Measurements from ENCODE around the gene CNTNAP2. TPM values are rescaled to one million over a fixed set of nuclear protein-coding genes. Genes with fewer than 3 reads are reported as not detected.

Gene CNTNAP2
- total RNA-seq, 1 donor from 2014 or later: 2.2 TPM

- no peaks in the 10 kb centered on the region for H3K27me3 ChIP-seq
- H3K4me1 ChIP-seq: no peaks in the 10 kb centered on the region
- intact Hi-C loops (cut with DNase I): no loop called here
- no peak overlapping the region for H3K4me3 ChIP-seq
- no peak for TF ChIP-seq POLR2A (IDR thresholded peaks at IDR 0.05)
- TF ChIP-seq CTCF (IDR thresholded peaks at IDR 0.05): no peak
- no peak for TF ChIP-seq POLR2AphosphoS5 (IDR thresholded peaks at IDR 0.05; ENCODE audit: insufficient read depth in 1 of 2, low read depth in 1 of 2)
- no peaks in the 10 kb centered on the region for H3K36me3 ChIP-seq
- H3K9me3 ChIP-seq: no peaks in the 10 kb centered on the region
- no peak for DNase-seq (ENCODE audit: extremely low spot score in 2 of 2)
- H3K27ac ChIP-seq: no peak overlapping the region
These were observed 897.2 kb downstream of the CNTNAP2 start for GRCh38 chr7:147013825-147014224.

- no peaks in the 10 kb centered on the region for H3K36me3 ChIP-seq
- TF ChIP-seq POLR2A (IDR thresholded peaks at IDR 0.05) (no peak), CTCF (IDR thresholded peaks at IDR 0.05) (no peak), POLR2AphosphoS5 (IDR thresholded peaks at IDR 0.05; ENCODE audit: insufficient read depth in 1 of 2, low read depth in 1 of 2) (no peak)
- DNase-seq (ENCODE audit: extremely low spot score in 2 of 2): no peak
- intact Hi-C loops (cut with DNase I): no loop called here
- H3K4me3 ChIP-seq: no peak overlapping the region
- H3K27me3 ChIP-seq: no peaks in the 10 kb centered on the region
- H3K27ac ChIP-seq: no peak overlapping the region
- no peaks in the 10 kb centered on the region for H3K9me3 ChIP-seq
- no peaks in the 10 kb centered on the region for H3K4me1 ChIP-seq
These were observed 897.8 kb downstream of the CNTNAP2 start for GRCh38 chr7:147014286-147014955.

DNA sequence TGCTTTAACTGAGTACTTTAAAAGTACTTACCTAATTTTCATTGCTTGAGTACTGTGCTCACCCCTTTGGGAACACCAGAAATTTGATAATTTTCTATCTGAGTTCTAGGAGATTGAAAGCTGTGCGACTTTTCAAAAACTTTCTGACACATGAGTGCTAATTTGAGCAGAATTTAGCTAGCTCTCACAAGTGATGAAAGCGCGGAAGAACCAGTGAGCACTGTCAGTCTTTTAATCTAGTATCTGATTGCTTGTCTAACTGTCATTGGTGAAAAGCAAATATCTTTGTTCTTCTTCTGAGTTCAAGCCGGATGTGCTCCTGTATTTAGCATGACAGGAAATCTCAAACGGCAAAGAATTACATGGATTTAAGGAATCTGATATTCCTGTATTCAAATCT lies 899.4 kb downstream of the CNTNAP2 start:
- intact Hi-C loops (cut with DNase I): no loop called here
- H3K4me1 ChIP-seq: no peaks in the 10 kb centered on the region
- TF ChIP-seq CTCF (IDR thresholded peaks at IDR 0.05): no peak
- TF ChIP-seq POLR2AphosphoS5 (IDR thresholded peaks at IDR 0.05; ENCODE audit: insufficient read depth in 1 of 2, low read depth in 1 of 2): no peak
- no peaks in the 10 kb centered on the region for H3K9me3 ChIP-seq
- no peak for DNase-seq (ENCODE audit: extremely low spot score in 2 of 2)
- H3K27me3 ChIP-seq: no peaks in the 10 kb centered on the region
- no peak overlapping the region for H3K27ac ChIP-seq
- no peaks in the 10 kb centered on the region for H3K36me3 ChIP-seq
- H3K4me3 ChIP-seq: no peak overlapping the region

GRCh38 chr7:147022056-147022455 lies 905.5 kb downstream of the CNTNAP2 start:
- H3K36me3 ChIP-seq: no peaks in the 10 kb centered on the region
- no peaks in the 10 kb centered on the region for H3K27me3 ChIP-seq
- no peaks in the 10 kb centered on the region for H3K4me1 ChIP-seq
- DNase-seq (ENCODE audit: extremely low spot score in 2 of 2): no peak
- H3K9me3 ChIP-seq: no peaks in the 10 kb centered on the region
- intact Hi-C loops (cut with DNase I): no loop called here
- no peak overlapping the region for H3K27ac ChIP-seq
- TF ChIP-seq POLR2AphosphoS5 (IDR thresholded peaks at IDR 0.05; ENCODE audit: insufficient read depth in 1 of 2, low read depth in 1 of 2) (no peak), CTCF (IDR thresholded peaks at IDR 0.05) (no peak), POLR2A (IDR thresholded peaks at IDR 0.05) (no peak)
- no peak overlapping the region for H3K4me3 ChIP-seq

DNA sequence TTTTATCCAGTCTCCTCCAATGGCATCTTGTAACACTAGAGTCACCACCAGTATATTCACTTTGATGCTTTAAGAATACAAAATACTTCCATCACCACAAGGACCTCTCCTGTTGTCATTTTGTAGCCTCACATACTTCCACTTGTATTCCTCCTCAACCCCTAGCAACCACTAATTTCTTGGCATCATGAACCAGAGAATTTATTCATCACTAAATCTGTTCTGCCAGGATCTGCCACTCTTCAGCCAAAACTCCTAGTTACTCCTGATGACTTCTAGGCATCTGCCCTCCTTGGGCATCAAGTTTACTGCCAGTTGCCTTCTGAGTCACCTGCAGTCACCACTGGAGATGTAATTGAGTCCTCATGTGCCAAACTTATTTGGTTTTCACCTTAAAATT lies 906.8 kb downstream of the CNTNAP2 start:
- no peaks in the 10 kb centered on the region for H3K9me3 ChIP-seq
- TF ChIP-seq CTCF (IDR thresholded peaks at IDR 0.05): no peak
- no peak for TF ChIP-seq POLR2A (IDR thresholded peaks at IDR 0.05)
- no peak for TF ChIP-seq POLR2AphosphoS5 (IDR thresholded peaks at IDR 0.05; ENCODE audit: insufficient read depth in 1 of 2, low read depth in 1 of 2)
- no peaks in the 10 kb centered on the region for H3K36me3 ChIP-seq
- no peaks in the 10 kb centered on the region for H3K27me3 ChIP-seq
- H3K27ac ChIP-seq: no peak overlapping the region
- intact Hi-C loops (cut with DNase I): no loop called here
- no peak for DNase-seq (ENCODE audit: extremely low spot score in 2 of 2)
- H3K4me3 ChIP-seq: no peak overlapping the region
- no peaks in the 10 kb centered on the region for H3K4me1 ChIP-seq
